Stimulated activated CD8-positive, alpha-beta memory T cell treated with anti-CD3 and anti-CD28 coated beads, Interleukin-7, amount 100 ng/mL, for 4 hours (primary cell): ENCODE results near the gene STK35.

Experiments
- DNase-seq, 2 donors: peaks; one replicate each; pipeline ENCODE4 v3.0.0-alpha.2; 2020; ENCODE audit warnings: low read depth in 2 of 2

The STK35 gene

DNA sequence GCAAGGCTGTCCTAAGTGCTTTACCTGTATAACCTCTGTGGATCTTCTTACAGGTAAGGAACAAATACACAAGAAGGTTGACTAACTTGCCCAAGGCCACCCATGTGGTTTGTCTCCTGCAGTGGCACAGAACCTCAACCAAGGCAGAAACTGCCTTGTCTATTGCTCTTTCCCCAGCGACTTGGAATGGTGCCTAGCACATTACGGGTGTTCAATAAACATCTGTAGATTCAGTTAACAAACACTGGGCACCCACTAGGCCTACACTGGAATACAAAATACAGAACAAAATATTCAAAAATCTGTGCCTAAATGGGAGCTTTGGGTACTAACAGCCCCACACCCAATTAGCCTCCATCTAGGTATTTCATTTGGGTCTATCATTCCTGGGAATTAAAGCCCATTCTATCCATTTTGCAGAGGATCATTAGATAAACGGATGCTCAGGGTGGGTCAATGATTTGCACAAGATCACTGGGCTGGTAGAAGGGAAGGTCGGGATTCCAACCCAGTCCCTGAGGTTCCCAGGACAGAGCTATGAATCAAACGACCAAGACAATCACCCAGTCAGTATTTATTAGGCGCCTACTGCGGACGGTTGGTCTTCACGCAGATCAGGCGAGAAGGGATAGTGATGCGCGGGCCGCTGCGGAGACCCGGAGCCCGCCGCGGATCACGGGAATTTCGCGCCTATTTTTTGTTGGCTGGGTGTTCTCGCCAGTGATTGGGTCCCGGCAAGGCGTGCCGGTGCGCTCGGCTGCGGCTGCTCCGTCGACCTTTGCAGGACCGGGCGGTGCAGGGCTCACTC is at the start of gene STK35:
Gene STK35 (plus strand): TSS at position 771 of the 808 bp plus-strand sequence. CDS start 55 bp downstream, outside the sequence.
- peak; percentile 5 to 56 for DNase-seq

DNA sequence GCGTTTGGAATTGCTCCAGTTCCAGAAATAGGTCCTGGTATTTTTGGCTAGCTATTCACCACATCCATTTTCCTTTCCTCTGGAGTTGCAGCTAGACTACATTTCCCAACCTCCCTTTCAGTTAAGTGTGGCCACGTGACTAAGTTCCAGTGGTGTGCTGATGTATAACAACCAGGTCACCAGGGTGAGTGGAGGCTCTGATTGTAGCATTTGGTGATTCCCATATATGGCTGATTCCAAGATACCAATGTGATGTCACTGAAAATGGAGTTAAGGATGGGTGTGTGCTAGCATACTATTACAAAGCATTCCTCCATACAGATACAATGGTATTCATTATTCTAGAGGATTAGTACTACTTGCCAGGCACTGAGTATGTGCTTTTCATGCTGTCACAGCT is 49.7 kb upstream of the STK35 start:
- DNase-seq, result no peak

DNA sequence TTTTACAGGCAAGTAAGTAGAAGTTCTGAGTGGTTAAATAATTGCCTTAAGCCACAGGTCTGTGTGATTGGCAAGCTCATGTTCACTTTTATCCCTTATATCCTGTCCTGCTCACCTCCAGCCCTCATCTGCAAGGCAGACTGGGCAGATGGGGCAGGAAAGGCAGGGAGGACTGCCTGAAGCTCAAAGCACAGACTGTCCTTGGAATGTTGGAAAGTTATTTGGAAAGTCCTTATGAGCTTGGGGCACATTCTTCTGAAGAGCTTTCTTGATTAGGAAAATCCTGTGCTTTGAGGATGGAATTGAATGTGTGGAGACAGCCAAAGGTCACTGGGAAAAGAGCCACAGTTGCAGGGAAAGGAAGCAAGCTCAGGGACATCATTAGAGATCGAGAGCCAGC is 48.9 kb upstream of the STK35 start:
- DNase-seq, result no peak

DNA sequence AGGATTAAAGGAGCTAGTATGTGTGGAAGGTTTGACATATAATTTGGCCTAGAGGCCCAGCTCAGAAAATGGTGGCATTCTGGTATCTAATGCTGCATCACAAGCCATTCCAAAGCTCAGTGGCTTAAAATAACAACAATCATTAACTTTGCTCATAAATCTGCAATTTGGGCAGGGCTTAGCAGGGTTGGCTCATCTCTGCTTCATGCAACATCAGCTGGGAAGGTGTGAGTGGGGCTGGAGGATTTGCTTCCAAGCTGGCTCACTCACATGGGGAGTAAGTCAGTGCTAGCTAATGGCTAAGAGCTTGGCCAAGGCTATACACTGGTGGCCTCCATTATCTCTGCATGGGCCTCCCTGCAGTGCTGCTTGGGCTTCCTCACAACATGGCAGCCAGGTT is 48.0 kb upstream of the STK35 start:
- no peak for DNase-seq

DNA sequence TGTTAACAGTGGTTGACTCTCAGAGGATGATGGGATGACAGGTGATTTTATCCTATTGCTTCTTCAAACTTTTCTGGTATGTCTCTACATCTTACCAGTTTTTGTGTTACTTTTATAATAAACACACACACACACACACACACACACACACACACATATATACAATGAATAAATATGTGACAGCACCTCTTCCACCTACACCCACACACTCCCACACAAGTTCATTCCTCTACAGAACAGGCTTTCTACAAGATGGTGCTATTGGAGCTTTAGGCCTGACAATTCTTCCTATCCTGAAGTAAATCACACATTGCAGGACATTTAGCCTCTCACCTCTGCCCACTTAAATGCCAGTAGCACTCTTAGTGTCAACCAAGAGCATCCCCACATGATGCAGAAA is 46.7 kb upstream of the STK35 start:
- no peak for DNase-seq

DNA sequence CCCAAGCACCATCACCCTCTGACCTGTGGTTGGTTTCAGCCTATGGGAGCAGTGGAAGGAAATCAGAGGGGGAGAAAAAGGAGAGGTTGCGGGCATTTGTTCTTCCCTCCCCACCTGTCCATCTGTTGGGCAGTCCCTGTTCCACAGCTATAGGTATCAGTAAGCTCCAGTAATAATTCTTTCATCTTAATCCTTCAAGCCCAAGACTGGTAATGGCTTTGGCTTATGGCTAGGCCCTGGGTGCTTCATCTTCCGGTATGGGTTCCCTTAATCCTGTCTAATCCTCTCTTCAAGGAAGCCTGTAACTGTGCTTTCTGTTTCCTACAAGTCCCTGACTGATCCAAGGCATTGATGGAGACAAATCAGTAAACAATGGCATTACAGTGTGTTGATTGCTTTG is 42.2 kb upstream of the STK35 start:
- DNase-seq, result no peak

DNA sequence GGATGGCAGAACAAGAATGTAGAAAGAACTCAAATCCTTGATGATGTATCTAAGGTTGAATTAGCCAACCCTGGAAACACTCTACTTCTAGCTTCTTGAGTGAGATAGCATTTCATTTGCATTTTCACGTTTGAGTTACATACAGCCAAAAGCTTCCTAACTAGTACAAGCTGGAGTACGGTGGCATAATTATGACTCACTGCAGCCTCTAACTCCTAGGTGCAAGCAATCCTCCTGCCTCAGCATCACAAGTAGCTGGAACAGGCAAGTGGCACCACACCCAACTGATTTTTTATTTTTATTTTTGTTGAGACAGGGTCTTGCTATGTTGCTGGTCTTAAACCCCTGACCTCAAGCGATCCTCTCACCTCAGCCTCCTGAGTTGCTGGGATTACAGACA is 36.5 kb upstream of the STK35 start:
- DNase-seq, result no peak

DNA sequence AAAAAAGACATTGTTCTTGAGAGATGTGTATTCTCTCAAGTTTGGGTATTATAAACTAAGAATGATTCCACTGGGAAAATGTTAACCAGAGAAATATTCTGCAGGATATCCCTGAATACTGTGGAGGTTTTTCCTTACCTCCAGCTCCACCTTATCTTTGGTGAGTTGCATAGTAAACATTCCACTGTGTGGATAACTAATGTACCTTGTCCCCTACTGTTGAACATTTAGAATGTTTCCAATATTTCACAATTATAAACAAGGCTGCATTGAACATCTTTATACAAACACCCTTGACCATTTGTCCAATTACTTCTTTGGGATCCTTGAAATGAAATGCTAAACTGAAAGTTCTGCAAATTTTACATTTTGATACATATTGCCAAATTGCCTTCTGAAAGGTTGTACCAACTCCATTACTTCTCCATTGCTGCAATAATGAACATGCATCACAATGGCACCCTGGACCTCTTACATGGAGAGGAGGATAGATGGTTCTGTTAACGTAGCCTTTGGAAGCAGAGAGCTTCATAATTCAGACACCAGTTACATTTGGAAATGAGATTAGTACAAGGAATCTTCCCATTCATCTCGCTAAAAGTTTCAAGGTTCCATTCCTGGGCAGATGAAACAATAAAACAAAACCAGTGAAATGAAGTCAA is 35.0 kb upstream of the STK35 start:
- no peak for DNase-seq

DNA sequence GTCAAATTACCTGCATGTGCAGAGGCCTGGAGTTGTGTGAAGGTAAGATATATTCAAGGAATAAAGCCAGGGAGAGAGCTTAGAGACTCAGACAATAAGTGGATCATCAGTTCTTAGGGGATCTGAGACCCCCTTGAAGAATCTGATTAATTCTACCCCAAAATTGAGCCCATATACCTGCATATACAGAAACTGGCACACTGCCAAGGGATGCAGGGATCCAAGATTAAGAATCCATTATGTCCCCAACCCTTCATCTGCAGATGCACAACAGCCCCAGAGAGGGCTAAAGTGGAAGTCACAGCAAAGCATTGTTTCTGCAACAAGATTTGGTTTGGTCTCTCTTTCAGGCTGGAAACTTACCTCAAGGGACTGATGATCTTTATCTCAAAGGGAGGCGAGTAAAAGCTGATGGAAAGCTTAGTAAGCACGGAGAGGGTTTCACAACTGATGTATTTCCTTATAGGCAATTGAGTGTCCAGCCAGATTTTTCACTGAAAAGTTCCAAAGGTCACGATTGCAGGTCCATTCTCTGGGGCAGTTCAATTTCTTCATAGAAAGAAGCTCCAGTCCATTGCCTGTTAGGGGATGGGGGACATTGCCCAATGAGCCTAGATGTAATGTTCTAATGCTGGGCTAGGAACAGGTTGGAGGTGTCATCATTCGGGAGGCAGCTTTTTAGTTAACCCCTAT is 20.9 kb upstream of the STK35 start:
- no peak for DNase-seq

DNA sequence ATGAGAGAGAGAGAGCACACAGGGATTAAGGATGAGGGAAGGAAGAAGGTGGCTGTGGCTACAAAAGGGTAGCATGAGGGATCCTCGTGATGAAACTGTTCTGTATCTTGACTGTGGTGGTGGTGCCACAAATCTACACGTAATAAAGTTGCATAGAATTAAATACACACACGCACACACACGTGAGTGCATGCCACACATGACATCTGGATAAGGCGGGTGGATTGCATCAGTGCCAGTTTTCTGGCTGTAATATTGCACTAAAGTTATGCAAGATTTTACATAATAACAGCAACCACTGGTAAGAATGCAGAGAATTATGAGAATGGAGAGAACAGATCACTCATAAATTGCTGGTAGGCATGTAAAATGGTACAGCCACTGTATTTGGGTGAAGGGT is 16.9 kb upstream of the STK35 start:
- DNase-seq, result no peak

DNA sequence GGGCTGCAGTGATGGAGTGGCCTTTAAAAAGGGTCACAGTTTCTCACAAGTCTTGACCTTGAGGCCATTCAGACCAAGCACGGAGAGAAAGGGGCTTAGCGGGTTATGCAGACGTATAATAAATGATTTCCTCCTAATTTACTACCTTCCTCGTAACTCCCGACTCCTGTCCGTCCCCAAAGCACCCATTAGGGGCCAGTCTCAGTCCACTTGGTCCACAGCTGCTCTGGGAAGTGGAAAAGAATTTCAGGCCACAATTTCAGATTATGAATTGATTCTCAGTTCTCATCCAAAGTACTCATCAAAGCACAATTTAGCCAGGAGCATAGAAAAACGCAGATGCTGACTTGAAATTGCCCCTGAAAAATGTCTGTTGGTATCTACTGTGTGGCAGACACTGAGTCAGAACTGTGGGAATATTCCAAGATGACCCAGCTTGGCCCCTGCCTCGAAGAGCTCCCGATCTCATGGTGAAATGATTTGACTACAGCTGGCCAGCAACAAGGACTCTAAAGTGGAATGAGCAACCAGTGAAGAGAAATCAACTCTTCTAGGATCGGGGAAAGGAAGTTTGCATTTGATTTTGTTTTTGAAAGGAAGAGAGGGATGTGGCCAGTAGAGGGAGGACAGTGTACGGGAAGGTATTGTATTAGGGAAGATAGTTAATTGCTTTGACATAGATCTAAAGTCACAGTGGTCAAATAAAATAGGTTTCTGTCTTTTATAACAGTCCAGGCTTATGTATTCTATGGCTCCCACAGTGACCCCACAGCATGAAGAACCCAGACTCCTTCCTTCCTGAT is 15.2 kb upstream of the STK35 start:
- no peak for DNase-seq

DNA sequence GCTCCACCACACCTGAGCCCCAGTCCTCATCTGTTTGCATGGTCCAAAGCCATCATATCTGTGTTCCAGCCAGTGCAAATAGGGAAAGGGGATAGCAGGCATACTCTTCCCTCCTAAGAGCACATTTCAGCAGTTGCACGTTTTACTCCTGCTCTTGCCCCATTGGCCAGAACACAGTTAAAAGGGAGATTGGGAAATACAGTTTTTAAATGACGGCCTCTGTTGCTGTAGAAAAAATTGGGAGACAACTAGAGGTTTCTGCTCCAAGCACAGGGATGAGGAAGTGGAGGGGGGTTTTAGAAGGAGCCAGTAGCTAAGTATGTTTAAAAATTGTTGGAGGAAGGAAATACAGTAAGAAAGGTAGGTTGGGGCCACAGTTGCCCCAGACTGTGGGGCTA is 14.6 kb upstream of the STK35 start:
- DNase-seq, result no peak

DNA sequence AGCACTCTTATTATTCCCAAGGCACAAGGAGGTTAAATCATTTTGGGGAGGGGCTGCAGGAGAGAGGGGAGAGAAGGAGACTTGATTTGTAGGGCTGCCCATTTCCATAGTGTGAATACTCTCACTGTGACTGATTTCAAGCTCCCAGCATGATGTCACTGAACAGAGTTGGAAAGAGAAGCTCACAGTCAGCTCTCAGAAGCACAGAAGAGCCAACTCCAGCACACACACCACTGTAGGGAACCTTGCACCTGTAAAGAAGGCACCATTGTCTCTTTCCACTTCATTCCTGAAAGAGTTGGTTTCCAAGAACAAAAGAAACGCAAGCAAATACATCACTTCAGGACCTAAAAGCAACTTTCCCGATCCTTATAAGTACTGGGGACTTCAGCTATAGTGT is 12.7 kb upstream of the STK35 start:
- DNase-seq, result no peak

DNA sequence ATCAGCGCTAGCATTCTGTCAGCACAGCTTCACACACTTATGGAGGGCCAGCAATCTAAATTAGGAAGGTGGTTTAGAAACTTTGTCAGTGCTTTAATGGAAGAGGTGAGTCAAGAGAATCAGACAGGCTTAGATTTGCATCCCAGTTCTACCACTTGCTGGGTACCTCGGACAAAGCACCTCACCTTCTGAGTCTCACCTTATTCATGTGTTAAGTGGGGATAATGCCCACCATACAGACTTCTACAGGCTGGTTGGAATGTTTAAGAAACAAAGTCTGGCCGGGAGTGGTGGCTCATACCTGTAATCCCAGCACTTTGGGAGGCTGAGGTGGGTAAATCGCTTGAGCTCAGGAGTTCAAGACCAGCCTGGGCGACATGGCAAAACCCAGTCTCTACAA is 12.2 kb upstream of the STK35 start:
- no peak for DNase-seq

DNA sequence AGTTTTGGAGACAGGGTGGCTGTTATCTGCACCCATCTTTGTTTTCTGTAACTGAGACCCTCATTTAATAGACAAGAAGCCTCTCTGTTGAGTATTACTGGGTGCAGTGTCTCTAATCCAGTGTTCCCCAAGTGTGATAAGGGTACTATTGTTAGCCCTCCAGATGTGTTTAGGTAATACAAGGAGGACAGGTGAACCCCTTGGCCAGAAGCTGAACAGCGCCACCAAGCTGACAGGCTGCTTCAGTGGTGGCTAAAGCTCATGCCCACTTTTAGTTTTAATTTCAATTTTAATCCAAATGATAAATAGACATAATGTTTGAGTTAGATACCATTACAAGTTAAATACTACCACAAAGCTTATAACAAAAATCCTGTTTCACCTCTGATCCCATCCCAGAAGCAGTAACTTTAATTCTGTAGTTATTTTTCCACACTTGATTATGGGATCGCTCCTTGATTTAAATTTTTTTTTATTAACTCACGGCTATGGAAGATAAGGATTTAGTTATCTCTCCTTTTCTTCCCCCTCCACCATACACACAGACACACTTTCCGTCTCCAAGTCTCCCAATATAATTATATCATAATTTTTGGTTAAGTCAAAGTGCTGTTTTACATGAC is 8.4 kb upstream of the STK35 start:
- no peak for DNase-seq

DNA sequence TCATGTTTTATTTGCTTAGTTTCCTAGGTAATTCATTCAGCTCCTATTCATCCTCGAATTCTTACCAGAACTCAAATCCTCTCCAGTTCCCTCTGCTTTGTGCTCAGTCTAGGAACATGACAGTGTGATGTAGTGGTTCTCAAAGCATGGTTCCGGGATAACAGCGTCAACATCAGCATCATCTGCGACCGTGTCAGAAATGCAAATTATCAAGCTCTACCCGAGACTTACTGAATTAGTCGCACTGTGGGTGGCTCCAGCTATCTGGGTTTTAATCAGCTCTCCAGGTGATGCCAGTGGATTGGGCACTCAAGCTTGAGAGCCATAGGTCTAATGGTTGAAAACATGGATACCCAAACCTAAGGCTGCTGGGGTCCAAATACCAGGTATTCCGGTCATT is 7.7 kb upstream of the STK35 start:
- no peak for DNase-seq

DNA sequence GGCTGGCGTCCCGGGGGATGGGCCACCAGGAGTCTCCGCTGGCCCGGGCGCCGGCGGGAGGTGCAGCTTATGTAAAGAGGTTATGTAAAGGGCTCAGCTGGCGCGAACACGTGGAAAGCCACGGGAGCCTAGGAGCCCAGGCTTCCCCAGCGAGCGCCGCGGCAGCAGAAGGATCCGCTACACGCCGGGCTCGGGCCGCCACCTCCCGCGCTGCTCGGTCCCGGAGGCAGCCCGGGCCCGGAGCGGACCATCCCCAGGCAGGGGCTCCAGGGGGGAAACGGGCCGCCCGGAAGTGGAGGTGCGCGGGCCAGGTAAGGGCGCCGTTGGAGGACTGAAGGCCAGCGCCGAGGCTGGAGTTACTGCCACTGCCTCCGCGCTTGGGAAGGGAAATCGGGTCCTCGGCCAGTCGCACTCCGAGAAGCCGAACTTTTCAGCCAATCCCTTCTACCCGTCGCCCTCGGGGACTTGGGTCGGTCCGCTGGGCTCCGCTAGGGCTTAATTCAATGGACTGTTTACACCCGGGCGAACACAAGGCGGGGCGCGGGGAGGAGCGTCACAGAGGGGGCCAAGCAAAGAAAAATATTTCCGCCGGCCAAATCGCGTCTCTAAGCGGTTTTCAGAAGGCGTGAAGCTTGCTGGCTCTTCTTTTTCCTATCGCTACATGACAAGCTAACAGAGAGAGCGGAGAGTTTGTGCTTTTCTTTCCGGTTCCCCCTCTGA is 398 bp downstream of the STK35 start:
- peak; percentile 84 to 85 for DNase-seq

DNA sequence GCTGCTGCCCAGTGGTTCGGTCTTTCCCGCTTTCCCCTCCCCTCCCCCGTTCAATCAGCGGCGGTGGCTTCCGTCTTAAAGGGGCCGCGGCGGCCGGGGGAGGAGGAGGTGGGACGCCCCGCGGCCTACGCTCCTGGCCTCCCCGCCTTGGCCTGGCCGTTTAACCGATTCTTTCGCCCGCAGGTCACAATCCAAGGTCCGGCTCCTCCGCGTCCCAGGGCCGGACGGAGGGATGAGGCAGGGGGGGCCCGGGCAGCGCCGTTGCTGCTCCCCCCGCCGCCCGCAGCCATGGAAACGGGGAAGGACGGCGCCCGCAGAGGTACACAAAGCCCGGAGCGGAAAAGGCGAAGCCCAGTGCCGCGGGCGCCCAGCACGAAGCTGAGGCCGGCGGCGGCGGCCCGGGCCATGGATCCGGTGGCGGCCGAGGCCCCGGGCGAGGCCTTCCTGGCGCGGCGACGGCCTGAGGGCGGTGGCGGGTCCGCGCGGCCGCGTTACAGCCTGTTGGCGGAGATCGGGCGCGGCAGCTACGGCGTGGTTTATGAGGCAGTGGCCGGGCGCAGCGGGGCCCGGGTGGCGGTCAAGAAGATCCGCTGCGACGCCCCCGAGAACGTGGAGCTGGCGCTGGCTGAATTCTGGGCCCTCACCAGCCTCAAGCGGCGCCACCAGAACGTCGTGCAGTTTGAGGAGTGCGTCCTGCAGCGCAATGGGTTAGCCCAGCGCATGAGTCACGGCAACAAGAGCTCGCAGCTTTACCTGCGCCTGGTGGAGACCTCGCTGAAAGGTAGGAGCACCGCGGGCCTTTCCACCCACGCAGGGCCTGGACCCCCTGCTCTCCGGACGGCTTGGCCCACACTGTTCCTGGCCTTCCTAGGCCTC is 1.2 kb downstream of the STK35 start:
- DNase-seq, result peak; percentile 75 to 78

DNA sequence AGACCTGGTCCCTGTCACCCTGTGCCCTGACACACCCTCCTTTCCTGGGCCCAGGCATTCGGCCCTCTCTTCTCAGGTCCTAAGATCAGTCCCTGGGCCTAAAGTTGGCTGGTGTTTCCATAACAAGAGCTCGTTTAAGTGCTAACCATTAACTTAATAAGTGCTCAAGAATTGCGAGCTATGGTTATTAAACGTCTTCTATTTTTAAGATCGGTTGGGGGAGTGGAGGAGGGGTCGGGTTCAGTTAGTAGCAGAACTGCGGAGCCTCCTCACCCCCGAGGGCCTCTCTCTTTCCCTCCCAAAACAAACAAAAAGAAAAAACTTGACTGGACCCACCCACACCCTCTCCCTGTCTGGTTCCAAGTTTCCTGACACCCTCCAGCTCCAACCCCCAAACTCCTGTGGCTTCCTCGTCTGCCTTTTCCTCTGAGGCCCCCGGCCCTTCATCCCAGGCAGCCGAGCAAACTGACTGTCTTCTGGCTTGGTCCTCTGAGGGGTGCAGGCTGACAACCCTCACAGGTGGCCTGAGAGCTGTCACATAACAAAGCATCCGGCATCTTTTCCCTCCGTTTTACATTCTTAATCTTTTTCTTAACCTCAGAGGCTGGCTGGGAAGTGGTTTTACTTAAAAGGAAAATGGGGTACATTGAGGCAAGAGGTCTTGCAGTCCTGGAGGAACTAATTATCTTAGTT is 2.0 kb downstream of the STK35 start:
- no peak for DNase-seq
